GM13977 (cell line): Measurements from ENCODE around the gene ZMYND8.
A peak's percentile ranks its signal among the peaks of the same experiment; 100 is the strongest.
"Not testable (repeated sequence)": the region's sequence is repeated elsewhere in the genome, so short reads cannot be mapped to it uniquely, and the experiment has no call there.

Experiments
- DNase-seq: peaks from one replicate; pipeline ENCODE4 v3.0.0; 2012; ENCODE audit warnings: low spot score
- in situ Hi-C: fragments of 300-500 bp; cut with MboI; formaldehyde crosslinking; loops from one replicate; pipeline ENCODE4 v1.12.0; 2022; ENCODE audit warnings: low sequenced_read_pairs, low pct_unique_long_range_greater_than_20kb, mixed read lengths, inconsistent platforms; ENCODE audit not compliant: unreplicated experiment
- TF ChIP-seq, protein P1 (sequence below): IDR thresholded peaks from 2 replicates; pipeline ENCODE4 v1.5.1; 2012; ENCODE audit warnings: mild to moderate bottlenecking, control low read depth; ENCODE audit not compliant: insufficient read depth; ENCODE audit errors: extremely low read depth, missing control alignments

ZMYND8 gene

DNA sequence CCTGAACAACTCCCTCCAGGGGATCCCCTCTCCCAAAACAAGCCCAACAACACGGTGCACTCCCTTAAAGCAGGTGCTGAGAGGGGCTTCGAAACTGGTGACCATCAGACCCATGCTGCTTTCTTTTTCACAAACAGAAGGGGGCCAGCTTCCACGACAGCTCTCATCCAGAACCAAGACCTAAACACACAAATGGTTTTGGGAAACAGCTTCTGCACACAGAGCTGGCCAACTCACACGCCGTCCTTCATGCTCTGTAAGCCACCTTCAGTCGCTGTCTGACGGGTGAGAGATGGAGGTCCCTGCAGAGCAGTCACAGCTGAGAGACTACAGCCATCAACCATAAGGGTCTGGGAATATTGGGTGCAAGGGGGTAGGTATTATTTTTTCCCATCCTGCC lies 76.3 kb downstream of the ZMYND8 start:
- TF ChIP-seq, protein P1, sequence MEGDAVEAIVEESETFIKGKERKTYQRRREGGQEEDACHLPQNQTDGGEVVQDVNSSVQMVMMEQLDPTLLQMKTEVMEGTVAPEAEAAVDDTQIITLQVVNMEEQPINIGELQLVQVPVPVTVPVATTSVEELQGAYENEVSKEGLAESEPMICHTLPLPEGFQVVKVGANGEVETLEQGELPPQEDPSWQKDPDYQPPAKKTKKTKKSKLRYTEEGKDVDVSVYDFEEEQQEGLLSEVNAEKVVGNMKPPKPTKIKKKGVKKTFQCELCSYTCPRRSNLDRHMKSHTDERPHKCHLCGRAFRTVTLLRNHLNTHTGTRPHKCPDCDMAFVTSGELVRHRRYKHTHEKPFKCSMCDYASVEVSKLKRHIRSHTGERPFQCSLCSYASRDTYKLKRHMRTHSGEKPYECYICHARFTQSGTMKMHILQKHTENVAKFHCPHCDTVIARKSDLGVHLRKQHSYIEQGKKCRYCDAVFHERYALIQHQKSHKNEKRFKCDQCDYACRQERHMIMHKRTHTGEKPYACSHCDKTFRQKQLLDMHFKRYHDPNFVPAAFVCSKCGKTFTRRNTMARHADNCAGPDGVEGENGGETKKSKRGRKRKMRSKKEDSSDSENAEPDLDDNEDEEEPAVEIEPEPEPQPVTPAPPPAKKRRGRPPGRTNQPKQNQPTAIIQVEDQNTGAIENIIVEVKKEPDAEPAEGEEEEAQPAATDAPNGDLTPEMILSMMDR, result no peak
- in situ Hi-C loops, result no loop called here
- DNase-seq, result no peak

DNA sequence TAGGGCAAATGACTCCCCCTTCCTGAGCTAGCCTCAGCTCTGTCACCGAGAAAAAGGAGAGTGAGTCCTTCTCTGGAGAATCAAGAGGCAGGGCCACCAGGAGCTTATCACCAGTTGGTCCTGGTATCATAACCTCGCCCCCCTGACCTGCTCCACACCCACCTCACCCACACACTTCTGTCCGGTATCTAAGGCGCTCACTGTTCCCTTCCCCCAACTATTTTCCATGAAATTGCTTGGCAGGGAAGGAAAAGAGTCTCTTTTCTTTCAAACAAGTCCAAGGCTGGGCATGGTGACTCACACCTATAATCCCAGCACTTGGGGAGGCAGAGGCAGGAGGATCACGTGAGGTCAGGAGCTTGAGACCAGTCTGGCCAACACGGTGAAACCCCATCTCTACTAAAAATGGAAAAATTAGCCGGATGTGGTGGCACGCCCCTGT lies 77.6 kb downstream of the ZMYND8 start:
- no peak for DNase-seq
- in situ Hi-C loops, result loop anchor here (10.0 kb wide), 1 partner anchor 346 kb away; no protein-coding TSS in a partner anchor
- TF ChIP-seq, protein P1, result no peak

DNA sequence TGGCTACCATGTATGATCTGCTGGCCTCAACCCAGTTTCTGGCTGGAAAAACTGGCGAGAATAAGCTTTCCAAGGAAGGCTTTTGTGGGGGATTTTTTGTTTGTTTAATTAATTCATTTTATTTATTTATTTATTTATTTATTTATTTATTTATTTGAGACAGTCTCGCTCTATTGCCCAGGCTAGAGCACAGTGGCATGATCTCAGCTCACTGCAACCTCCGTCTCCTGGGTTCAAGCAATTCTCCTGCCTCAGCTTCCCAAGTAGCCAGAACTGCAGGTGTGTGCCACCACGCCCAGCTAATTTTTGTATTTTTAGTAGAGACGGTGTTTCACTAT lies 79.0 kb downstream of the ZMYND8 start:
- in situ Hi-C loops, result loop anchor here (10.0 kb wide), 1 partner anchor 347 kb away; no protein-coding TSS in a partner anchor
- DNase-seq, result not testable (repeated sequence)

DNA sequence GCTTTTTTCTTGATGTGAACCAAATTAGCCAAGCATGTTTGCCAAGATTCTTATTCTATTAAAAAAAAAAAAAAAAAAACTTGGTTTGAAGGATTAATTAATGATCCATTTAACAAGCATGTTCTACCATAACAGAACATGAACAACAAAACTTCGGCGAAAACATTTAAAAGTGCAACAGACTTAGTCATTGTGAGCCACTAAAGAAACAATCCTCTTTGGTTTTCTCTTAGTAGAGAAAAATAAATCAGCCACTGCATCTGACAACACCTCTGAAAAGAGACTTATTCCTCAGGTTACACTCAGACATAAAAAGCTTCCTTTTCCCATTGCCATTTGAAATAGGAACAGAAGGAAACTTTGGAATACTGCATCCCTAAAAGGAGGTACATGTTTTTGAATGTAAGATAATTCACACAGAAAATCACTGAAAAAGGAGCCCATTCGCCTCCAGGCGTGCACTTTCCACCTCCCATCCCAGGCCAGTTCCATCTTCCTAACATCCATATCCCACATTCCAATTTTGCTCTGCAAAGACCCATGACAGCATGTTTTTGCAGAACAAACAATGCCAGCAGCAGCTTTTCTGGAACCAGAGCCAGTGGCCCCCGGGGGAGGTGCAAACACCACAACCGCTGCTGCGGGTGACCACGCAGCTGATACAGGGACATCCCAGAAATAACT lies 79.5 kb downstream of the ZMYND8 start:
- TF ChIP-seq, protein P1, result no peak
- DNase-seq, result no peak
- in situ Hi-C loops, result loop anchor here (10.0 kb wide), 1 partner anchor 348 kb away; no protein-coding TSS in a partner anchor

DNA sequence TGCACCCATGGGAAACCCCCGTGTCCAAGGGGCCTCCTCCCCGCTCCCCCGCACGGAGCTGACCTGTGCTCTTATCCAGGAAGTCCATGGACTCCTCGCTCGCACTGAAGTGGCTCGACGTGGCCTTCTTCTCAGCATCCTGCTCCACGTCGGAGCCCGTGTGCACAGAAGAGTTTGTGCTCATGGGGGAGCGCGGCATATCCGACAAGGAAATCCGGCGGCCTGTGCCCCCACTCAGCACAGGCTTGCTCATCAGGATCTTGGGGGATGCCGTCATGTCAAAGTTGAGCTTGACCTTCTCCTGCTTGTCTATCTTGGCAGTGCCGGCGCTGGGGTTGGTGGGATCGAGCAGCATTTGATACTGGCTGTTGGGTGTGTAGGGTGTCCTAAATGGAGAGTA lies 80.2 kb downstream of the ZMYND8 start:
- in situ Hi-C loops, result loop anchor here (10.0 kb wide), 1 partner anchor 349 kb away; no protein-coding TSS in a partner anchor
- TF ChIP-seq, protein P1, result no peak
- DNase-seq, result no peak

DNA sequence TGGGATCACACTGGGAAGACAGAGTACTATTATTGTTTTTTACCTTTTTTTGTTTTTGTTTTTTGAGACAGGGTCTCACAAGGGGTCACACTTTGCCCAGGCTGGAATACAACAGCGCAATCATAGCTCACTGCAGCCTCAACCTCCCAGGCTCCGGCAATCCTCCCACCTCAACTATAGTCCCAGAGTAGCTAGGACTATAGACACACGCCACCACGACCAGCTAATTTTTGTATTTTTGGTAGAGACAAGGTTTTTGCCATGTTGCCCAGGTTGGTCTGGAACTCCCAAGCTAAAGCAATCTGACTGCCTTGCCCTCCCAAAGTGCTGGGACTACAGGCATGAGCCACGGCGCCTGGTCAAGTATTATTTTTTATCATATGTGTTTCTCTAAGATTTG lies 81.0 kb downstream of the ZMYND8 start:
- TF ChIP-seq, protein P1, result no peak
- no peak for DNase-seq
- in situ Hi-C loops, result loop anchor here (10.0 kb wide), 1 partner anchor 349 kb away; no protein-coding TSS in a partner anchor

DNA sequence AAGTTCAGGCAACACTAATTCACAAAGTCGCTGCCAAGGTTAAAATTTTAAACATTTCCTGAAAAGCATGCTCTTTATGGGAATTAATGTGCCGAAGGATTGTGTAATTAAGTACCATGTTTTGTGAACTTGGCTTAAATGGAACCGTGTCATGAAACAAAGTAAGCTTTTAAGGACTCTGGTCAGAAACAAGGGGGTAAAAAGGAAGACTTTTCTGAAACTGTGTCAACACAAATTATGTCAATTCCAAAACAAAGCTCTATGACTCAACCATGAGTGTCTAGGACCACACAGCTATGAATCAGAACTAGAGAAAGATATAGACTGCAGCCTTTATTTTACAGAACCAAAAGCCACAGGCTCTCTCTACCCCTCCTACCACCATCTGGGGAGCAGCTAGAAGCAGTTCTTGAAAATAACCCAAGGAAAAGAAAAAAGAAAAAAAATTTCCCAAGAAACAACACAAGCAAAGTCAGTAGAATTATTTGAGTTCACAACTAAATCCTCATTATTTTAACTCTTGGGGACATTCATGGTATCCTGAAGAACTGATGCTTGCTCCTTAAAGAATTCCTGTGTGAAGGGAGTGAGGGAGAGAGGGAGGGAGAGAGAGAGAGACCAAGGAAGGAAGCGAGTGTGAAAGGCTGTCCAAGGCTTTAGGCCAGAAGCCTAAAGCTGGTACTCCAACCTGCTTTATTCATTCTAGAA lies 81.9 kb downstream of the ZMYND8 start:
- in situ Hi-C loops, result loop anchor here (10.0 kb wide), 1 partner anchor 350 kb away; no protein-coding TSS in a partner anchor
- peak; percentile 87 for DNase-seq
- TF ChIP-seq, protein P1, result no peak
